Lung (tissue), 12 donors: ENCODE data around the gene MPPED1. TPM values are rescaled to one million over a fixed set of nuclear protein-coding genes. Genes with fewer than 3 reads are reported as not detected.

Experiments
- ATAC-seq: fragments of 200-7000 bp; cut with Tn5 transposase; one replicate; pipeline ENCODE4 v1.9.1; 2020; ENCODE audit warnings: moderate number of reproducible peaks; ENCODE audit not compliant: insufficient read depth, low FRiP score
- DNase-seq, 3 donors: peaks; one replicate each; pipeline ENCODE4 v3.0.0-alpha.2; 2013 to 2017
- H3K27ac ChIP-seq, 2 donors: one replicate each; pipeline ENCODE4 v1.5.1; 2013; ENCODE audit warnings: mild to moderate bottlenecking in 2 of 2, moderate library complexity in 2 of 2, control low read depth in 1 of 2, inconsistent platforms in 1 of 2, low read depth in 1 of 2, low read length in 1 of 2
- H3K27me3 ChIP-seq, 3 donors: one replicate each; pipeline ENCODE4 v1.5.1; 2013; ENCODE audit warnings: low read length in 2 of 3; ENCODE audit not compliant: control insufficient read depth in 3 of 3, insufficient read depth in 3 of 3
- H3K36me3 ChIP-seq, 4 donors: one replicate each; pipeline ENCODE4 v1.5.1; 2013; ENCODE audit warnings: low read length in 4 of 4, mild to moderate bottlenecking in 1 of 4, moderate library complexity in 1 of 4; ENCODE audit not compliant: control insufficient read depth in 4 of 4, insufficient read depth in 4 of 4
- H3K4me1 ChIP-seq, 5 donors: one replicate each; pipeline ENCODE4 v1.5.1; 2013; ENCODE audit warnings: low read length in 5 of 5, mild to moderate bottlenecking in 2 of 5, moderate library complexity in 1 of 5; ENCODE audit not compliant: control insufficient read depth in 5 of 5, insufficient read depth in 5 of 5
- H3K4me3 ChIP-seq: one replicate; pipeline ENCODE4 v1.5.1; 2013; ENCODE audit warnings: mild to moderate bottlenecking, control low read depth, moderate library complexity
- H3K9ac ChIP-seq, 2 donors: one replicate each; pipeline ENCODE4 v1.5.1; 2013; ENCODE audit warnings: low read length in 2 of 2, control low read depth in 1 of 2; ENCODE audit not compliant: insufficient read depth in 1 of 2
- H3K9me3 ChIP-seq, 4 donors: one replicate each; pipeline ENCODE4 v1.5.1; 2013; ENCODE audit warnings: low read length in 3 of 4, mild to moderate bottlenecking in 1 of 4, moderate library complexity in 1 of 4; ENCODE audit not compliant: control insufficient read depth in 4 of 4, insufficient read depth in 3 of 4
- CTCF ChIP-seq: IDR thresholded peaks from 2 replicates; pipeline ENCODE4 v1.5.1; 2012; ENCODE audit warnings: mild to moderate bottlenecking; ENCODE audit errors: control extremely low read depth, extremely low read depth
- WGBS, 2 donors: extraction: QIAGEN DNeasy Blood & Tissue Kit; methylation state at CpG; one replicate each; pipeline ENCODE4 v1.1.7; 2013; 5-methylcytosine and 5-hydroxymethylcytosine counted together
- polyA plus RNA-seq, 2 donors: library from polyadenylated mRNA; stranded (reverse); fragments of 200-250 nt; gene quantifications; one replicate each; pipeline ENCODE4 v1.2.1, GENCODE V29; 2013
- total RNA-seq, 2 donors: library from RNA; depleted of rRNA in 1 of 2; stranded (reverse); fragments of >200 nt in 1 of 2; gene quantifications; one replicate each; pipeline ENCODE4 v1.2.1, GENCODE V29; 2014 to 2021
- donor health status: control.
- donor health status: control.
- donor health status: Bipolar disorder and iron deficiency.
- donor health status: healthy.
- donor health status: DM: yes; HTN: yes; CAD: no.

The MPPED1 gene
- total and polyA plus RNA-seq, 4 donors, result 0.05 to 0.65 TPM; not detected in 2

DNA sequence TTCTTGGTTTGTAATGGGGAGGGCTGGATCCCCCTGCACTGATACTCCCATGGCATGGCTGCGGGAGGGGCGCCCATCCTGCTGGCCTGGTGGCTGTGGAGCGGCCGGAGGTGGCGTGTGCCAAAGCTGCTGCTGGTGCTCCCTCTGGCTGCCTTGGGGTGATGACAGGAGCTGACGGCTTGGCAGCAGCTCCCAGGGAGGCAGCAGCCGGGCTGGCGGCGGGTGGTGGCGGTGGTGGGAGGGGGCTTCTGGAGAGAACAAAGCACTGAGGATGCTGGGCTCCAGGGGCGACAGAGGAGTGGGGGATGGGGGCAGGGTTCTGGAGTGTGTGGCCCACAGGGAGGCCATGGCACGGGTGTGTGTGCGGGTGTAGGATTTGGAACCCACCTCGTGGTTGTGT, 11.4 kb upstream of the MPPED1 start:
- WGBS, 2 donors, result 73 to 76% methylated on average over 13 to 14 of the region's 14 CpGs
- no peak for TF ChIP-seq CTCF
- Histone ChIP-seq H3K9me3 (peaks cover 0 to 2% (median 0%) of the 10 kb centered on the region in 4 donors), H3K4me3 (no peak overlapping the region), H3K27ac (no peak overlapping the region), H3K4me1 (no peaks in the 10 kb centered on the region), H3K27me3 (no peaks in the 10 kb centered on the region), H3K9ac (no peak overlapping the region), H3K36me3 (no peaks in the 10 kb centered on the region)
- no peak for DNase-seq
- no peak for ATAC-seq

DNA sequence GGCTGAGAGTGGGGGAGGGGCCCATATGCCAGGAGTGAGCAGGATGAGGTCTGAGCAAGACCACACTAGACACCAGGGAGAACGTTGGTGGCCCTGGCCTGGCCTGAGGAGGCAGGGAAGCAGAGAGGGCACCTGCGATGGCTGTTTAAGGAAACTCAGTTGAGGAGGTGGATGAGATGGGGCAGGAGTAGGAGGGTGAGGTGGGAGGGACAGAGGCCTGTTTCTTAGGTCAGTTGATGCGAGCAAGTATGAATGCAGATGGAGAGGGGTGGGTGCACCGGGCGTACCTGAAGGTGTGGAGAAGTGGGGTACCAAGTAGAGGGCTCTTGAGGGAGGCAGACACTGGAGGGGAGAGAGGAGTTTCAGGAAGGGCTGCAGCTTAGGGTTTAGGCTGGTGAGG, 10.6 kb upstream of the MPPED1 start:
- Histone ChIP-seq H3K9me3 (peaks cover 0 to 2% (median 0%) of the 10 kb centered on the region in 4 donors), H3K9ac (no peak overlapping the region), H3K4me1 (no peaks in the 10 kb centered on the region), H3K27me3 (no peaks in the 10 kb centered on the region), H3K36me3 (no peaks in the 10 kb centered on the region), H3K4me3 (no peak overlapping the region), H3K27ac (no peak overlapping the region)
- 78 to 84% methylated on average over 5 of the region's 5 CpGs for WGBS, 2 donors
- ATAC-seq (no peak), DNase-seq (no peak)
- no peak for TF ChIP-seq CTCF

DNA sequence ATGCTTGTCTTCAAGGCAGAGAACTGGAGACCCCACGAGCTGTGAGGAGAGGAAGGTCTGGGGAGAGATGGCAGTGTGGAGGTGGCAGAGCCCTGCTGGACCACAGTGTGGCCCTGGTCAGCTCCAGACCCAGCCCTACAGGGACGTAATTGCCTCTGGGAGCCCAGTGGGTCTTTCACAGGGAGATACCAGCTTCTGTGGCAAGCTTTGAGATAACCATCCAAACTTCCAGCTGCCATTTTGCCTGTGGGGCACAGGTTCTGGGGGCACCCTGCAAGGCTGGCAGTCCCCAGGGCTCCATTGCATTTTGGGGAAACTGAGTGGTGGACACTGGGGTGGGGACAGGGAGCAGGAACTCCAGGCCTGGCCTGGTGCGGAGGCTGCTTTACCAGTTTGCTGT, 10.2 kb upstream of the MPPED1 start:
- WGBS, 2 donors, result 81 to 92% methylated on average over 3 of the region's 3 CpGs
- H3K9ac ChIP-seq, result no peak overlapping the region
- H3K9me3 ChIP-seq, result peaks cover 0 to 2% (median 0%) of the 10 kb centered on the region in 4 donors
- no peak overlapping the region for H3K4me3 ChIP-seq
- TF ChIP-seq CTCF, result no peak
- no peaks in the 10 kb centered on the region for H3K27me3 ChIP-seq
- no peak for ATAC-seq
- no peaks in the 10 kb centered on the region for H3K36me3 ChIP-seq
- no peaks in the 10 kb centered on the region for H3K4me1 ChIP-seq
- H3K27ac ChIP-seq, result no peak overlapping the region
- DNase-seq, result peak in 1 of 3 donors; percentile 2

GRCh38 chr22:43402128-43402527, 9.7 kb upstream of the MPPED1 start:
- Histone ChIP-seq H3K27me3 (no peaks in the 10 kb centered on the region), H3K9me3 (peaks cover 0 to 2% (median 0%) of the 10 kb centered on the region in 4 donors), H3K36me3 (no peaks in the 10 kb centered on the region), H3K4me1 (no peaks in the 10 kb centered on the region), H3K4me3 (no peak overlapping the region), H3K27ac (no peak overlapping the region), H3K9ac (no peak overlapping the region)
- no peak for TF ChIP-seq CTCF
- ATAC-seq (no peak), DNase-seq (no peak)
- WGBS, 2 donors, result 76 to 88% methylated on average over 1 of the region's 1 CpG
